GM21390 (cell line): ENCODE measurements around the gene DCUN1D1.

ENCODE experiments used
- ATAC-seq: cut with Tn5 transposase; IDR thresholded peaks from one replicate; pipeline ENCODE4 v1.9.1; 2021; ENCODE audit not compliant: unreplicated experiment

DCUN1D1 gene

DNA sequence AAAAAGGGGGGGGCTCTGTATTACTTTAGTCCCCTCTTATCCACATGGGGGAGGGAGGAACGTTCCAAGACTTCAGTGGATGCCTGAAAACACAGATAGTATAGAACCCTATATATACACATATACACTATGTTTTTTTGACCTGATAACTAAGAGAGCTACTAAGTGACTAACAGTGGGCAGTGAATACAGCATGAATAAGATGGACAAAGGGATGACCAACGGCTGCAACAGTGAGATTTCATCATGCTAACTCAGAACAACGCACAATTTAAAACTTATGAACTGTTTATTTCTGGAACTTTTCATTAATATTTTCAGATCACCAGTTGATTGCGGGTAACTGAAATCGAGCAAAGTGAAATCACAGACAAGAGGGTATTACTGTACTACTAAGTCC lies 7.3 kb downstream of the DCUN1D1 start:
- ATAC-seq = no peak

DNA sequence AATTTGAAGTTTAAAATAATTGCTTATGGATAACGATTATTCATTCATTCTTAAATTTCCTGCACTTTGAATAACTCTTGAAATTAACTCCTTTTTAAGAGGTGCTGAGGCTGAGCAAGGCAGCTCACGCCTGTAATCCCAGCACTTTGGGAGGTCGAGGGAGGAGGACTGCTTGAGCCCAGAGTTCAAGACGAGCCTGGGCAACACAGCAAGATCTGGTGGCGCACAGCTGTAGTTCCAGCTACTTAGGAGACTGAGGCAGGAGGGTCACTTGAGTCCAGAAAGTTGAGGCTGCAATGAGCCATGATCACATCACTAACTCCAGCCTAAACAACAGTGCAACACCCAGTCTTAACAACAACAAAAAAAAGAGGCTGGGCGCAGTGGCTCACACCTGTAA lies 8.0 kb downstream of the DCUN1D1 start:
- ATAC-seq = no peak

DNA sequence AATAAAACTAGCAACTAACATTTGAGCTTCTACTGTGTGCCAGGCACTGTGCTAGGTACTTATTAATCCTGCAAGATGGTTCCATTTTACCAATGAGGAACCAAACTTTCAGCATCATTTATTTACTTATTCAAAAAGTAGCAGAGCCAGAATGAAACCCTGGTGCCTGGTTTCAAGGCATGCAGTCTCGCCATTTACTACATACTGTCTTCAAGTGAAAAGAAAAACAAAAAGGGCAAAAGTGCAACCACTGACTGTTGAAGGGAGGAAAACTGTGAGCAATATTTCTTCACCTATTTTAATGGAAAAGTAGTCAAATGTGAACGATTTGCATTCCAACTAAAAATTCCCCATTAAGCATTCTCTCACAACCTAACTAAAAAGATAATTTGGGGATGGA lies 8.7 kb downstream of the DCUN1D1 start:
- ATAC-seq = peak; percentile 36

DNA sequence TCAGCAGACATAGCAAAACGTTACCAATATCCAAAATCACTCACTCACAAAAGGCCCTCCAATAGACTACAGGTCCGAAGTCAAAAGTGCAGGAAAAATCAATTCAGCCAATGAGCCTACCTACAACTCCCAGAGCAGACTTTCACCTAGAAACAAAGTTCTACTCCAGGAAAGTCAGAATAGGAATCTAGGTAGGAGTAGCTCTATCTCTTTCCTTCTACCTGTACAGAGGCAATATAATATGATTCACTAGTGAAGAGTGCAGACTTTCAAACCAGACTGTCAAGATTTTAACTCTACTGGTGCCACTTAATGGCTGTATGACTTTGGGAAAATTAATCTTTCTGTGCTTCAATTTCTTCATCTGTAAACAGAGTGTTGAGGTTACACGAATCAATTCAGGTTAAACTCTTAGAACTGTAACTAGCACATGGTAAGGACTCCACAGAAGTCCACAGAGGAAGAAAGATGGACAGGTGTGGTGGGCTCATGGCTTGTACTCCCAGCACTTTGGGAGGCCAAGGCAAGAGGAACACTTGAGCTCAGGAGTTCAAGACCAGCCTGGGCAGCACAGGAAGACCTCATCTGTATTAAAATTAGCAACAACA lies 9.4 kb downstream of the DCUN1D1 start:
- no peak for ATAC-seq

DNA sequence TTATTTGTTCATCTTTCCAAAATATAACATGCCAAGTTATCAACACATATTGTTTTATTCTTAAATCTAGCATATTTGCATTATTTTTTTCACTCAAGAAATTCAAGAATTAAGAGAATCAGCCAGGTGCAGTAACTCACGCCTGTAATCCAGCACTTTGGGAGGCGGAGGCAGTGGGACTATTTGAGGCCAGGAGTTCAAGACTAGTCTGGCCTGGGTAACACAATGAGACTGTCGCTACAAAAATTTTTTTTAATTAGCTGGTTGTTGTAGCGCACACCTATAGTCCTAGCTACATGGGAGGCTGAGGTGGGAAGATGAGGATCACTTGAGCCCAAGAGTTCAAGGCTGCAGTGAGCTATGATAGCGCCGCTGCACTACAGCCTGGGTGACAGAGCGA lies 10.5 kb downstream of the DCUN1D1 start:
- no peak for ATAC-seq

DNA sequence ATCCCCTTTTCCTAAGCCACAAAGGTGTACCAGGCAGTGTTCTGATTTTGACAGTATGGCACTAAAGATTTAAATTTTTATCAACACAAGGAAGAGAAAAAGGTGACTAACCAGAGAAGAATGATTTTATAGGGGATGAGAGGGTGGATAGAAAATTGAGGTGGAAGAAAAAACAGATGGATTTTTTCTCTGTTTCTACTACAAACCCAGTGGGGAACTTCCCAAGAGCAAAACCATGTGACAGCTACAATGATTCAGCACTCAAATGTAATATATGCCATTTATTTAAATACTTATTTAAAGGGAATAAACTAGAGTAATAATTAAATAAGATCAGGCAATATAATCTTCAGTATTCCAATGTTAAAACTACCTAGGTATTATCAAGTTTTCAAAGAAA lies 11.1 kb downstream of the DCUN1D1 start:
- no peak for ATAC-seq

DNA sequence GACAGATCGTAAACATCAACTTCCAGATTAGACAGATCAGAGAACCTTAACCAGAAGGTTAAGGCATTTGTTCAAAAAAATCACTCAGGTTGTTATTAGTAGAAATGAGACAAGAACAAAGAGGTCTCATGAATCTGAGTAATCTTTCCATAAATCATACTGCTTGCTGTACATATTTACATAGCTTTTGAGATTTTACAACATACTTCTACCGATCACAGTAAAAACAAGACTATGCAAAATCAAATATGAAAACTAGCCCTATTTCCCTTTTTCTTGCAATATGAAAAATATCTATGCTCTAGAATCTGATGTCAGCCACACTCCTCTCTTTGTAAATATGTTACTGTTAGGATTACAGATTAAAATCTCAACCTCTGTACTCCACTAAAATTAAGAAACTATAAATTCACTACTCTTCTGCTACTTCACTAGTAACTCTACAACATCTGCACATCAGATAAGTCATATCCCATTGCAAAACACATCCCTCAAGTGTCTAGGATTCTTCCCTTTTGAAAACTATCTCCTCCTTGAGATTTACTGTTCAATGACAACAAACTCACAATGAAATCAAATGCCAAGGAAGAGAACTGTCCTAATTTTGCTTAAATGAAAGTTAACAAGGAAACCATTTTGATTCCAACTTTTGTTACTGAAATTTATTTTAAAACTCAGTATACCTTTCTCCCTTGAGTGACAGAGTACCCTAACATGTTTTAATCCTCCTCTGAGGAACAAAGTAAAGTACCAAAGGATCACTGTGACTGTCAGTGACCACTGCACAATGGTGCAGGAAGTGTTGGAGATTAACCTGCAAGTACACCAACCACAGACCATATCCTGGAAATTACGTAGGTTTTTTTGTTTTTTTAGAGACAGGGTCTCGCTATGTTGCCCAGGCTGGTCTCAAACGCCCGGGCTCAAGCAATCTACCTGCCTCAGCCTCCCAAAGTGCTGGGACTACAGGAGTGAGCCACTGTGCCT lies 12.8 kb downstream of the DCUN1D1 start:
- peak; percentile 48 for ATAC-seq

DNA sequence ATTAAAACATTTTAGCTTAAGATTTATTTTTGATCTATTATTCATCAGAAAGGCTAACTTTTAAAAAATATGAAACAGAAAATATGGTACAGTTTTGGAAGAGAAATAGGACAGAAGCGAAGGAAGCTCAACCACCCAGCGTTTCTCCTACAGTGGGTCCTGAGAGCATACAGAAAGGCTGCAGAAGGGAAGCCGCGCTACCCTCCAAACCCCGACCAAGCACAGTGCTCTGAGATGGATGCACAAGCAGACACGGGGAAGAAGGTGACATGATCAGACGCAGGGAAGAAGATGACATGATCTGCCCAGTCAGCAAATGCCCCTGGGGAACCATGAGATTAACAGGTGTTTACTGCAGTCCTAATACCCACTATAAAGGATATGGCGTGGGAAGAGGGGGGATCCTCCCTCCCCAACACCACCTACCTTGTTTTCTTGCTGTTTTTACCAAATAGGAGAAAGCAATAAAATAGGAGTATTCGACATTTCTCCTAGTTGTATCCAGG lies 14.4 kb downstream of the DCUN1D1 start:
- no peak for ATAC-seq

DNA sequence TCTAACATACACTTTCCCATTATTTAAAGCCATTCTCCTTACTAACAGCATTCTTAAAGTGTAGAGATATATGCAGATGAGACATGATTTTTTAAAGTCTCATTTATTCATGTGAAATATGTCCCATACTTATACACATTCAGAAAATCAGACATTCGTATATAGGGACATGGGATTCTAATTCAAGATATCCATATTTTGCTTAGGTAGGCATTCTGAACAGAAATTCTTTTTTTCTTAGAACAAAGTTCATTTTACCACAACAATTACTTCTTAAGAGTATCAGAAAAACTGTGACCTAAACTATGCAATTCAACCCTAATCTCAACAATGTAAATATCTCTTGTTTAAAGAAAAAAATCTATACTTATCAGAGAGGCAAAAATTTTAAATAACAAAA lies 16.2 kb downstream of the DCUN1D1 start:
- no peak for ATAC-seq

DNA sequence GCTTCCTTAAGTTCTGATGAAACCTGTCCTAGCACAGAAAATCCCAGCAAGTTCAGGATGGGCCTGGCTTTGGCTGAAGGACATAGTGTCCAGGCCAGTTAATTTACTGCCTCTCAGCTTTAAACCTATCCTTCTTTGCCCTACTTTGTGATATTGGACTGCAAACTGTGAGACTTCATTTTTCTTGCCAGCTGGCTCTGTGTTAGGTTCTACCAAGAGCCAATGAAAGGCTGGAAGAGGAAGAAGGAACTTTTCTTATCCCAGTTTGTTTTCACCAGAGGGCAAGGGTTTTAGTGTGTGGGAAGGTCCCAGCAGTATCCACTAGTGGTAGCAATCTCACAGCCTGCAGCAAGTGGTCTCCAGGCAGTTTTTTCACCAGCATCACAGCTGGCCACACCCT lies 18.2 kb downstream of the DCUN1D1 start:
- no peak for ATAC-seq

DNA sequence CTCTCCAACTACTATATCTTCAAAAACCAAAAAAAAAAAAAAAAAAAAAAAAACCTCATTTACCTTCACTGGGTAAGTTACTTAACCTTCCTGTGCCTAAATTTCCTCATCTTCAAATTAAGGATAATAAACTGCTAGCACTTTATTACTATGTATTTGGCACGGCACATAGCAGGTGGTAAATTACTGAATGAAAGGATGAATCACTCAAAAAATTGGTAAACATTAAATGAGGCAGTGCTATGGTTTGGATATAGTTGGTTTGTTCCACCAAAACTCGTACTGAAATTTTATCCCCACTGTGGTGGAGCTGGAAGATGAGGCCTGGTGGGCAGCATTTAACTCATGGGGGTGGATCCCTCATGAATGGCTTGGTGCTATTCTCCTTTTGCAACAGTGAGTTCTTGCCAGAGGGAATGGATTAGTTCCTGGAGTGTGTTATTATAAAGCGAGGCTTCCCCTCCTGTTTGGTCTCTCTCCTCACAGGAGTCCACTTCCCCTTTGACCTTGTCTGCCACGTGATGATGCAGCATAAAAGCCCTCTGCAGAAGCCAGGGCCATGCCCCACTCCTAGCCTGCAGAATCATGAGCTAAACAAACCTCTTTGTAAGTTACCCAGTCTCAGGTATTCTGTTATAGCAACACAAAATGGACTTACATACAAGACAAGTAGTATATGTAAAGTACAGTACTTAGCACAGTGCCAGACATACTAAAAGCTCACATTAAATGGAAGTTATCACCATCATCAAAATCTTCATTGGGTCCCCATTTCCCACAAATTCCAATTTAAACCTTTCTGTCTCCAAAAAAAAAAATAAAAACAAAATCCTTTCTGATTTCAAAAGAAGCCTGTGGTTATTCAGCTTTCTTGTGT lies 20.6 kb downstream of the DCUN1D1 start:
- ATAC-seq = no peak

DNA sequence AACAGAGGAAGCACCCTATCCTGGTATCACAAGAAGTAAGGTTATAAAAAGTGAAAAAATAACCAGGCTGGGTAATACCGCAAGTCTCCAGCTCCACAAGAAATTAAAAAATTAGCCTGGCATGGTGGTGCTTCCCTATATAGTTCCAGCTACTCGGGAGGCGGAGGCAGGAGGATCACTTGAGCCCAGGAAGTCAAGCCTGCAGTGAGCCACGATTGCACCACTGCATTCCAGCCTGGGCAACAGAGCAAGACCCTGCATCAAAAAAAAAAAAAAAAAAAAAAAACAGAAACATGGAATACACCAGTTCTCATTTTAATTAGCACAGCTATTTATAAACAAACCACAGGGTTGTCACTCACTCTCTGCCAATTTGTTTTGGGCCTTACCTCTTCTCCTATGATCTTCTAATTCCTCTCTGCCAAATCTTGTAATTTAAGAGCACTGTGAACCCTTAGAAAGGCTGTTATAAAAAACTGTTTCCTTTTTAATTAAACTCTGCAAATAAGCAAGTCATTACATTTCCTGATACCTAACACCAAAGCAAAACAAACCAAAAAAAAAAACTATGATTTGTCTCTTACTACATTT lies 22.6 kb downstream of the DCUN1D1 start:
- ATAC-seq = no peak

DNA sequence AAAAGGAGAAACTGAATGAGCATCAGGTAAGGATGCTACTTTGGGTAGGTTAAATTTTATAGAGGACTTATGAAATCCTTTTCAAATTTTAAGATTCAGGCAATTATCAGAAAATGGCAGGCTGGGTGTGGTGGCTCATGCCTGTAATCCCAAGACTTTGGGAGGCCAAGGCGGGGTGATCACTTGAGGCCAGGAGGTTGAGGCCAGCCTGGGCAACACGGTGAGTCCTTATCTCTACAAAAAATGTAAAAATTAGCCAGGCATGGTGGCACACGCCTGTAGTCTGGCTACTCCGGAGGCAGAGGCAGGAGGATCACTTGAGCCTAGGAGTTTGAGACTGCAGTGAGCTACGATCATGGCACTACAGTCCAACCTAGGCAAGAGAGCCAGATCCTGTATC lies 23.1 kb downstream of the DCUN1D1 start:
- ATAC-seq = no peak

DNA sequence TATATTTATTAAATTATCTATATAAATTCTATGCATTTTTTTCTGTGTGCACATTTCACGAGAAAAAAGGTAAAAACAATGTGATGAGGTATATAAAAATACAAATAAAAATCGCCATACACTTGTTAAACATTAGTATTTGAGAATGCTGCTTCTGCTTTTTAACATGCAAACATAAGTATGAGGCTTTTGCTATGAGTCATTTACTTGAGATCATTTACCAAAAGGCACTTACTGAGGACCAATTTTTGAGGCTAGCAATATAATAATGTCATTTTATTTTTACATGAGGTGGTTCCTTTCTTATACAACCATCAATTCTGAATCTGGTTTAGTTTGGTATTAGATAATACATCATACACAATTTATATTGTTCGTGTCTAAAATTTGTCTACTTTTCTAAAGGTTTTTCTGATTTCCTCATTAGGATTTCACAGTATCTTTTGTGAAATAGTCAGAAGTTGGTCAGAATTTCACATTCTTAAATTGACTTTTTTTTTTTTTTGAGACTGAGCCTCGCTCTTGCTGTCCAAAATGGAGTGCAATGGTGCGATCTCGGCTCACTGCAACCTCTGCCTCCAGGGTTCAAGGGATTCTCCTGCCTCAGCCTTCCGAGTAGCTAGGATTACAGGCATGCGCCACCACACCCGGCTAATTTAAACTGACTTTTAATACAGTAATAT lies 25.6 kb downstream of the DCUN1D1 start:
- peak; percentile 94 for ATAC-seq

DNA sequence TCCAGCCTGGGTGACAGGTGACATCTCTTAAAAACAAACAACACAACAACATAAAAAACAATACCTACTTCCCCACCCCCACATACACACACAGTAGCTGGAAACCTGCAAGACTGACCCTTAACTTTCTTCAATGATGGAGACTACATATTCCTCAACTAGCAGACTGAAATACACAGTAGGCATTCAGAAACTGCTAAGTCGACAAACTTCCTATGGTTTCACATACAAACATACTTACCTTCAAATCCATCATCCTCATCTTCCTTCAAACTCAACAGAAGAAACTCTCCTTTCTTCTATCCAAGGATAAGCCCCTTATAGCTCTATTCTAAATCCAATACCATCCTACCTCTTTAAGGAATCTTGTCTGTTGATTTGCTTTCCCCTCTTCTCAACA lies 30.6 kb downstream of the DCUN1D1 start:
- no peak for ATAC-seq

DNA sequence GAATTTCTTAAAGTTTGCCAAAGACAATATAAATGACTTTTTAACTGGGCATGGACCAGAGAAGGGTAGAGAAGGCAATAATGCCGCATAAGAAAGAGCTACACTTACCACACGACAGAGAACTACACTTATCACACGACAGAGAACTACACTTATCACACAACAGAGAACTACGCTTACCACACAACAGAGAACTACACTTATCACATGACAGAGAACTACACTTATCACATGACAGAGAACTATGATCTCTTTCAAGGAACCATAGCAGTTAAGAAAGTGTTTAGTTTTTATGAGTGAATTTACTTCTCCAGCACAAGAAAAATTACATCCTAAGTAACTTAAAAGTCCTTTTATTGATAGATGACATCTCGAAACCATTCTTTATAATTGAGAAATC lies 32.0 kb downstream of the DCUN1D1 start:
- no peak for ATAC-seq

DNA sequence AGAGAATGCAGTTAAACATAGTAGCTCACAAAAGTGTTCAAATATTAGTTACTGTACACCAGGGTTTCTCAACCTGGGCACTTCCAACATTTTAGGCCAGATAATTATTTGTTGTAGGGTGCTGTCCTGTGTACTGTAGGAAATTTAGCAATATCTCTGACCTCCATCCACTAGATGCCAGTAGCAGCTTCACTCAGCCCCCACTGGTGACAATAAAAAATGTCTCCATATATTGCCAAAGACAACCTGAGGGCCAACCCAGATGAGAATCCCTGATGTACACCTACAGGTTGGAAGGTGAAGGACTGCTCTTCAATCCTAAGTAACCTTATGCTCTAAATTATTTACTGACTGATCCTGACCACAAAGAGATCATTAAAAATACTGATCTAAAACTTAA lies 32.5 kb downstream of the DCUN1D1 start:
- ATAC-seq = no peak

DNA sequence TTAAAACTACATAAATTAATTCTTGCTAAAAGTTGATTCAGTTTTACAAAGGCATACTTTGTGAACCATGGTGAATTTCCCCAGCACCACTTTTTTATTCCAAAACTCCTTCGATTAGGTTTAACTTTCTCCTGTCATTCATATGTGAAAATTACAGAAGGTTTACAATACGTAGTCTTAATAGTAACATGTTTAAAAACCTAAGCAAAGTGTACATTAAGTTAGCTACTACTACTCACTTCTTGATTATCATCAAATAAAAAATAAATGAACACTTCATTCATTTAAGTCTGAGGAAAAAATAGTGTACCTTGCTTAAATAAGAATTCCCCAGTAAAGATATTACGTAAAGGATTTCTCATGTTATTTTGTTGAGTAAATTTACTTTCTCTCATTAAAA lies 38.6 kb downstream of the DCUN1D1 start:
- ATAC-seq = no peak

DNA sequence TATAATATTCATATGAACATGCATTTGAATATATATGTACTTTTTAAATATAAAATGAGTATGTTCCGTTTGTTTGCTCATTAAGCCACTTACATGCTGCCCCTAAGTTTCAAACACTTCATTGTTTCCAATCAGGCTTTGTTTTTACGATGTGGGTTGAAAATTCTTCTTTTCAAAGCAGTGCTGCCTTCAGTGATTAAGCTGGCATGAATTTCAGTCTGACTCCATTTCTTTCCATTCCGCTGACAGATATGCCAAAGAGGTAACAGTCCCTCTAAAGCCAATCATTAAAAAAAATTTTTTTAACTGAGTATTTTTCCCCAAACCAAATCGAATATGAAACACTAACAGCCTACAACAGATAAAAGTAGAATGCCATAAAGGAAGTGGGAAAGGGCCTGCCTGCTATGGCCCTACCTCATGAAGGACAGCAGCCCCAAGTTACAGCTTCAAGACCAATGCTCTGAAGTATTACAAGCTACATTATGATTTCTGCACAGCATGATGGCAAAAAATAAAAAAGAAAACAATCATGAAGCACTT lies 40.0 kb downstream of the DCUN1D1 start:
- ATAC-seq = no peak
